Smooth muscle cell (in vitro differentiated cells): Measurements from ENCODE around the gene OLA1. TPM values are rescaled to one million over a fixed set of nuclear protein-coding genes. Genes with fewer than 3 reads are reported as not detected.

ENCODE experiments used
- DNase-seq: peaks from one replicate; lab custom pipeline; 2025; ENCODE audit not compliant: unreplicated experiment; lab: John Stamatoyannopoulos, UW
- H2AFZ ChIP-seq: fragments of 200-600 bp; sonication (generic); 2 replicates; pipeline ENCODE4 v1.6.0; 2016; ENCODE audit warnings: antibody characterized with exemption, low read depth, mild to moderate bottlenecking
- H3F3A ChIP-seq: fragments of 200-600 bp; sonication (generic); 2 replicates; pipeline ENCODE4 v1.6.0; 2017; ENCODE audit warnings: antibody characterized with exemption, low read depth
- H3K27ac ChIP-seq: fragments of 200-600 bp; sonication (generic); 2 replicates; pipeline ENCODE4 v1.5.1; 2016; ENCODE audit warnings: low read depth, mild to moderate bottlenecking
- H3K27me3 ChIP-seq: fragments of 200-600 bp; sonication (generic); 2 replicates; pipeline ENCODE4 v1.6.1; 2016; ENCODE audit warnings: low read depth, mild to moderate bottlenecking
- H3K36me3 ChIP-seq: fragments of 200-600 bp; sonication (generic); 2 replicates; pipeline ENCODE4 v1.5.1; 2016; ENCODE audit warnings: low read depth
- H3K4me1 ChIP-seq: fragments of 200-600 bp; sonication (generic); 2 replicates; pipeline ENCODE4 v1.5.1; 2016; ENCODE audit warnings: low read depth
- H3K4me2 ChIP-seq: fragments of 200-600 bp; sonication (generic); 2 replicates; pipeline ENCODE4 v1.6.0; 2016; ENCODE audit warnings: mild to moderate bottlenecking
- H3K4me3 ChIP-seq: fragments of 200-600 bp; sonication (generic); 2 replicates; pipeline ENCODE4 v1.5.1; 2016; ENCODE audit warnings: mild to moderate bottlenecking
- H3K79me2 ChIP-seq: fragments of 200-600 bp; sonication (generic); 2 replicates; pipeline ENCODE4 v1.6.0; 2016; ENCODE audit warnings: low read depth, mild to moderate bottlenecking
- H3K9ac ChIP-seq: fragments of 200-600 bp; sonication (generic); 2 replicates; pipeline ENCODE4 v1.6.0; 2016; ENCODE audit warnings: low read depth
- H3K9me3 ChIP-seq: fragments of 200-600 bp; sonication (generic); replicated peaks from 2 replicates; pipeline ENCODE4 v1.5.1; 2016; ENCODE audit warnings: low read depth
- H4K20me1 ChIP-seq: fragments of 200-600 bp; sonication (generic); 2 replicates; pipeline ENCODE4 v1.6.0; 2016; ENCODE audit warnings: low read depth
- WGBS: methylation state at CpG from one replicate; pipeline ENCODE4 v1.1.7; 2016; ENCODE audit warnings: low lambda C conversion rate; 5-methylcytosine and 5-hydroxymethylcytosine counted together
- polyA plus RNA-seq: library from polyadenylated mRNA; unstranded; fragments of >200 nt; fragmentation: Nextera tagmentation; extraction: Ambion mirVana; gene quantifications from 2 replicates; pipeline ENCODE4 v1.2.1, GENCODE V29; 2016
- total RNA-seq: library from RNA; depleted of rRNA; stranded (reverse); fragments of >200 nt; gene quantifications from 2 replicates; pipeline ENCODE4 v1.2.3, GENCODE V29; 2014
- TF ChIP-seq, protein P1 (sequence below): fragments of 200-600 bp; sonication (generic); IDR thresholded peaks from 2 replicates; pipeline ENCODE4 v1.5.1; 2017; ENCODE audit warnings: borderline replicate concordance, mild to moderate bottlenecking, antibody characterized with exemption; ENCODE audit not compliant: insufficient read depth, poor library complexity, severe bottlenecking

The OLA1 gene
- total and polyA plus RNA-seq, 2 experiments from 2014 or later = 59.6 to 76.0 TPM

- no peak overlapping the region for H3K9ac ChIP-seq
- no peaks in the 10 kb centered on the region for H3K36me3 ChIP-seq
- no peaks in the 10 kb centered on the region for H3K4me1 ChIP-seq
- H3K79me2 ChIP-seq = peaks cover 23% of the 10 kb centered on the region
- no peaks in the 10 kb centered on the region for H3K27me3 ChIP-seq
- TF ChIP-seq, protein P1, sequence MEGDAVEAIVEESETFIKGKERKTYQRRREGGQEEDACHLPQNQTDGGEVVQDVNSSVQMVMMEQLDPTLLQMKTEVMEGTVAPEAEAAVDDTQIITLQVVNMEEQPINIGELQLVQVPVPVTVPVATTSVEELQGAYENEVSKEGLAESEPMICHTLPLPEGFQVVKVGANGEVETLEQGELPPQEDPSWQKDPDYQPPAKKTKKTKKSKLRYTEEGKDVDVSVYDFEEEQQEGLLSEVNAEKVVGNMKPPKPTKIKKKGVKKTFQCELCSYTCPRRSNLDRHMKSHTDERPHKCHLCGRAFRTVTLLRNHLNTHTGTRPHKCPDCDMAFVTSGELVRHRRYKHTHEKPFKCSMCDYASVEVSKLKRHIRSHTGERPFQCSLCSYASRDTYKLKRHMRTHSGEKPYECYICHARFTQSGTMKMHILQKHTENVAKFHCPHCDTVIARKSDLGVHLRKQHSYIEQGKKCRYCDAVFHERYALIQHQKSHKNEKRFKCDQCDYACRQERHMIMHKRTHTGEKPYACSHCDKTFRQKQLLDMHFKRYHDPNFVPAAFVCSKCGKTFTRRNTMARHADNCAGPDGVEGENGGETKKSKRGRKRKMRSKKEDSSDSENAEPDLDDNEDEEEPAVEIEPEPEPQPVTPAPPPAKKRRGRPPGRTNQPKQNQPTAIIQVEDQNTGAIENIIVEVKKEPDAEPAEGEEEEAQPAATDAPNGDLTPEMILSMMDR = no peak
- no peaks in the 10 kb centered on the region for H3K9me3 ChIP-seq
- WGBS = 68% methylated on average over 2 of the region's 2 CpGs
- no peaks in the 10 kb centered on the region for H3F3A ChIP-seq
- H2AFZ ChIP-seq = no peak overlapping the region
- no peak overlapping the region for H3K4me2 ChIP-seq
- DNase-seq = no peak
- H3K27ac ChIP-seq = no peak overlapping the region
- H3K4me3 ChIP-seq = no peak overlapping the region
- peaks cover 15% of the 10 kb centered on the region for H4K20me1 ChIP-seq
Measured at GRCh38 chr2:174145827-174146226, 102.5 kb downstream of the OLA1 start.

DNA sequence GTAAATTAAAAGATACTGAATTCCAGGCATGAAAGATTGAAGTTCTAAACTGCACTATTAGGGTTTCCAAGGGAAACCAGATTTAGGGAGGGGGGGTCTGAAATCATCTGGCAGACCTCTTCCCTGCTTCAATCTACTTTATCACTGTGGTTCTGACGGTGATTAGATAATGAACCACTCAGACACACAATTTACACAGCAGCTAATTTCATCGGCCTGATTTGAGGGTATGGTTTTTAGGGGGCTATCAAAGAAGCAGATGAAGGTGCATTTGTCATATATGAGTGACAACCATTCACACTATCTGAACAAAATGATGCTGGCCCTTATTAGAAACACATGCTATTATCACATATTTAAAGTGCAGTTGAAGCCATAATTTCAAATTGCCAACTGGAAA, 106.0 kb downstream of the OLA1 start:
- DNase-seq = no peak
- no peak overlapping the region for H3K27ac ChIP-seq
- WGBS = 65% methylated on average over 2 of the region's 2 CpGs
- H3K9ac ChIP-seq = no peak overlapping the region
- TF ChIP-seq, protein P1 = no peak
- no peaks in the 10 kb centered on the region for H3K4me1 ChIP-seq
- no peaks in the 10 kb centered on the region for H3F3A ChIP-seq
- no peak overlapping the region for H3K4me3 ChIP-seq
- H3K4me2 ChIP-seq = no peak overlapping the region
- H4K20me1 ChIP-seq = peaks cover 5% of the 10 kb centered on the region
- H3K79me2 ChIP-seq = peaks cover 23% of the 10 kb centered on the region
- no peaks in the 10 kb centered on the region for H3K36me3 ChIP-seq
- H3K9me3 ChIP-seq = no peaks in the 10 kb centered on the region
- H2AFZ ChIP-seq = no peak overlapping the region
- H3K27me3 ChIP-seq = no peaks in the 10 kb centered on the region

GRCh38 chr2:174138161-174138560, 110.2 kb downstream of the OLA1 start:
- DNase-seq = no peak
- peaks cover 4% of the 10 kb centered on the region for H3K36me3 ChIP-seq

DNA sequence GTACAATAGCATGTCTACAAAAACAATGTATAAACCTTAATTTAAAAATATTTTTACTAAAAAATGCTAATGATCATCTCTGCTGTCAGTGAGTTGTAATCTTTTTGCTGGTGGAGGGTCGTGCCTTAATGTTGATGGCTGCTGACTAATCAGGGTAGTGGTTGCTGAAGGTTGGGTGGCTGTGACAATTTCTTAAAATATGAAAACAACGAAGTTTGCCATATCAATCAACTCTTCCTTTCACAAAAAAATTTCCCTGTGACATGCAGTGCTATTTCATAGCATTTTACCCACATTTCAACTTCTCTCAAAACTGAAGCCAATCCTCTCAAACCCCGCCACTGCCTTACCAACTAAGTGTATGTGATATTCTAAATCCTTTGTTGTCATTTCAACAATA, 112.4 kb downstream of the OLA1 start:
- no peak overlapping the region for H3K9ac ChIP-seq
- H4K20me1 ChIP-seq = no peaks in the 10 kb centered on the region
- no peak overlapping the region for H3K27ac ChIP-seq
- no peak overlapping the region for H2AFZ ChIP-seq
- H3K79me2 ChIP-seq = no peaks in the 10 kb centered on the region
- no peak overlapping the region for H3K4me2 ChIP-seq
- TF ChIP-seq, protein P1 = no peak
- peaks cover 4% of the 10 kb centered on the region for H3K36me3 ChIP-seq
- H3K27me3 ChIP-seq = no peaks in the 10 kb centered on the region
- H3K4me3 ChIP-seq = no peak overlapping the region
- H3K4me1 ChIP-seq = no peaks in the 10 kb centered on the region
- no peak for DNase-seq
- H3F3A ChIP-seq = no peaks in the 10 kb centered on the region
- H3K9me3 ChIP-seq = no peaks in the 10 kb centered on the region
- 90% methylated on average over 3 of the region's 3 CpGs for WGBS

More at GRCh38 chr2:174138161-174138560, 110.2 kb downstream of the OLA1 start:
- Histone ChIP-seq H2AFZ (no peak overlapping the region), H3K9me3 (no peaks in the 10 kb centered on the region), H3K4me2 (no peak overlapping the region), H3K27ac (no peak overlapping the region), H3F3A (no peaks in the 10 kb centered on the region), H3K4me1 (no peaks in the 10 kb centered on the region), H3K27me3 (no peaks in the 10 kb centered on the region), H3K4me3 (no peak overlapping the region), H4K20me1 (no peaks in the 10 kb centered on the region), H3K79me2 (peaks cover 10% of the 10 kb centered on the region), H3K9ac (no peak overlapping the region)
- 88% methylated on average over 4 of the region's 4 CpGs for WGBS
- TF ChIP-seq, protein P1 = no peak
